ENCODE data around the gene ZNF254. TPM values are rescaled to one million over a fixed set of nuclear protein-coding genes. Genes with fewer than 3 reads are reported as not detected.

The ZNF254 gene
- total and polyA plus RNA-seq, 12 donors: 3.9 to 27.4 (median 15.3) TPM

- Histone ChIP-seq H3K4me1 (replicated peaks in 1 of 2) (no peaks in the 10 kb centered on the region), H3K9me3 (replicated peaks in 1 of 3) (no peaks in the 10 kb centered on the region), H3K4me3 (no peak overlapping the region), H3K27ac (no peak overlapping the region), H3K36me3 (replicated peaks in 1 of 2) (peaks cover 0 to 10% of the 10 kb centered on the region in 2 donors), H3K27me3 (no peaks in the 10 kb centered on the region)
- intact Hi-C loops (cut with DNase I): no loop called here
- no peak for DNase-seq
- 83 to 94% (median 87%) methylated on average over 2 of the region's 2 CpGs for WGBS, 4 donors
- TF ChIP-seq CTCF (IDR thresholded peaks at IDR 0.05) (no peak), POLR2A (IDR thresholded peaks at IDR 0.05) (no peak)
These were observed 14.6 kb downstream of the ZNF254 start for GRCh38 chr19:24101459-24102115.

GRCh38 chr19:24127601-24128000 lies 40.6 kb downstream of the ZNF254 start:
- intact Hi-C loops (cut with DNase I): no loop called here
- 96 to 99% (median 98%) methylated on average over 3 of the region's 3 CpGs for WGBS, 4 donors
- TF ChIP-seq POLR2A (IDR thresholded peaks at IDR 0.05) (no peak), CTCF (IDR thresholded peaks at IDR 0.05) (no peak)
- Histone ChIP-seq H3K9me3 (replicated peaks in 1 of 3) (peaks cover 9 to 65% (median 36%) of the 10 kb centered on the region in 3 donors), H3K27ac (no peak overlapping the region), H3K36me3 (replicated peaks in 1 of 2) (peaks cover 0 to 10% of the 10 kb centered on the region in 2 donors), H3K4me3 (peak overlapping the region in 1 of 4 donors; percentile 14), H3K27me3 (no peaks in the 10 kb centered on the region), H3K4me1 (replicated peaks in 1 of 2) (no peaks in the 10 kb centered on the region)
- DNase-seq: no peak

- Histone ChIP-seq H3K27me3 (no peaks in the 10 kb centered on the region), H3K9me3 (replicated peaks in 1 of 3) (peaks cover 4 to 42% (median 12%) of the 10 kb centered on the region in 3 donors)
These were observed 53.1 kb downstream of the ZNF254 start for GRCh38 chr19:24140099-24140498.

GRCh38 chr19:24140591-24140990 lies 53.6 kb downstream of the ZNF254 start:
- peaks cover 4 to 42% (median 10%) of the 10 kb centered on the region in 3 donors for H3K9me3 ChIP-seq (replicated peaks in 1 of 3)
- no peak overlapping the region for H3K27ac ChIP-seq
- no peaks in the 10 kb centered on the region for H3K36me3 ChIP-seq (replicated peaks in 1 of 2)
- no peaks in the 10 kb centered on the region for H3K4me1 ChIP-seq (replicated peaks in 1 of 2)
- no peak overlapping the region for H3K4me3 ChIP-seq
- TF ChIP-seq CTCF (IDR thresholded peaks at IDR 0.05) (no peak), POLR2A (IDR thresholded peaks at IDR 0.05) (no peak)
- DNase-seq: no peak
- intact Hi-C loops (cut with DNase I): no loop called here
- no peaks in the 10 kb centered on the region for H3K27me3 ChIP-seq

More at GRCh38 chr19:24140099-24140498, 53.1 kb downstream of the ZNF254 start:
- Histone ChIP-seq H3K4me3 (no peak overlapping the region), H3K36me3 (replicated peaks in 1 of 2) (no peaks in the 10 kb centered on the region), H3K4me1 (replicated peaks in 1 of 2) (no peaks in the 10 kb centered on the region), H3K27ac (no peak overlapping the region)
- TF ChIP-seq CTCF (IDR thresholded peaks at IDR 0.05) (no peak), POLR2A (IDR thresholded peaks at IDR 0.05) (no peak)
- WGBS, 4 donors: 74 to 84% (median 83%) methylated on average over 3 of the region's 3 CpGs
- intact Hi-C loops (cut with DNase I): no loop called here
- no peak for DNase-seq
